ENCODE data around the gene OLFM2.

The OLFM2 gene

DNA sequence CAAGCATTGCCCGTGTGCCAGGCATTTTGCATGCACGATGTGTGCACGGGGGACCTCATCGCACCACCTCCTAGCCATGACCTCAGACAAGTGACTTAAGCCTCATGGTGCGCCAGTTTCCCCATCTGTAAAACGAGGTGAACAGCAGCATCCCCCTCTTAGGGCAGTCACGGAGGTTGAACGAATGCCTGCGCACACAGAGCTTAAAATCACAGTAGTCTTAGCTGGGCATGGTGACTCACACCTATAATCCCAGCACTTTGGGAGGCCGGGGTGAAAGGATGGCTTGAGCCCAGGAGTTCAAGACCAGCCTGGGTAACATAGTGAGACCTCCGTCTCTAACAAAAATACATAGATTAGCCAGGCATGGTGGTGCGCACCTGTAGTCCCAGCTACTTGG, 52.6 kb downstream of the OLFM2 start:
- TF ChIP-seq EZH2 (IDR thresholded peaks at IDR 0.05; ENCODE audit: borderline replicate concordance, low read depth, low read length, severe bottlenecking) (no peak), CTCF (IDR thresholded peaks at IDR 0.05; ENCODE audit: borderline replicate concordance, extremely low read depth, low read length, poor library complexity, severe bottlenecking) (no peak)
- Histone ChIP-seq H3K4me2 (ENCODE audit: insufficient read depth, low read length) (no peak overlapping the region), H3K79me2 (ENCODE audit: insufficient read depth, low read length) (no peaks in the 10 kb centered on the region), H3K9ac (ENCODE audit: low read depth, low read length) (no peak overlapping the region), H3K36me3 (ENCODE audit: insufficient read depth, low read length) (no peaks in the 10 kb centered on the region), H2AFZ (ENCODE audit: low read depth, low read length) (no peak overlapping the region), H3K27ac (ENCODE audit: low read length) (no peak overlapping the region), H3K9me3 (ENCODE audit: insufficient read depth, low read length, severe bottlenecking) (no peaks in the 10 kb centered on the region), H3K4me3 (ENCODE audit: low read depth in 1 of 2, low read length in 2 of 2) (no peak overlapping the region), H3K27me3 (ENCODE audit: insufficient read depth, low read length, poor library complexity) (no peaks in the 10 kb centered on the region), H4K20me1 (ENCODE audit: insufficient read depth, low read length) (no peaks in the 10 kb centered on the region), H3K4me1 (ENCODE audit: insufficient read depth, low read length) (no peaks in the 10 kb centered on the region)
- ATAC-seq (ENCODE audit: insufficient read depth, low read depth) (no peak), DNase-seq (no peak)

- H3K4me3 ChIP-seq (ENCODE audit: low read depth in 1 of 2, low read length in 2 of 2) = no peak overlapping the region
- H3K4me1 ChIP-seq (ENCODE audit: insufficient read depth, low read length) = no peaks in the 10 kb centered on the region
- no peaks in the 10 kb centered on the region for H3K27me3 ChIP-seq (ENCODE audit: insufficient read depth, low read length, poor library complexity)
- no peak overlapping the region for H2AFZ ChIP-seq (ENCODE audit: low read depth, low read length)
- DNase-seq (no peak), ATAC-seq (ENCODE audit: insufficient read depth, low read depth) (no peak)
- no peak overlapping the region for H3K9ac ChIP-seq (ENCODE audit: low read depth, low read length)
- no peaks in the 10 kb centered on the region for H4K20me1 ChIP-seq (ENCODE audit: insufficient read depth, low read length)
- no peaks in the 10 kb centered on the region for H3K79me2 ChIP-seq (ENCODE audit: insufficient read depth, low read length)
- H3K36me3 ChIP-seq (ENCODE audit: insufficient read depth, low read length) = no peaks in the 10 kb centered on the region
- TF ChIP-seq CTCF (IDR thresholded peaks at IDR 0.05; ENCODE audit: borderline replicate concordance, extremely low read depth, low read length, poor library complexity, severe bottlenecking) = no peak
- no peak for TF ChIP-seq EZH2 (IDR thresholded peaks at IDR 0.05; ENCODE audit: borderline replicate concordance, low read depth, low read length, severe bottlenecking)
- H3K4me2 ChIP-seq (ENCODE audit: insufficient read depth, low read length) = no peak overlapping the region
- H3K9me3 ChIP-seq (ENCODE audit: insufficient read depth, low read length, severe bottlenecking) = no peaks in the 10 kb centered on the region
- no peak overlapping the region for H3K27ac ChIP-seq (ENCODE audit: low read length)
Observed at GRCh38 chr19:9883231-9883758, 53.0 kb downstream of the OLFM2 start.

DNA sequence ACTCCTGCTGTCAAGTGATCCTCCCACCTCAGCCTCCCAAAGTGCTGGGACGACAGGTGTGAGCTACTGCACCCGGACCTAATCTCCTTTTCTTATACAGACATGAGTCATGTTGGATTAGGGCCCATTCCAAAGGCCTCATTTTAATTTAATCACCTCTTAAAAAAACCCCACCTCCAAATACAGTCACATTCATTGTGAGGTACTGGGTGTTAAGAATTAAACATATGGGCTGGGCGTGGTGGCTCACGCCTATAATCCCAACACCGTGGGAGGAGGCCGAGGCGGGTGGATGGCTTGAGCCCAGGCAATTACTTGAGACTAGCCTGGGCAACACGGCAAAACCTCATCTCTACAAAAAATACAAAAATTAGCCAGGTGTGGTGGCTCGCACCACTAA, 54.6 kb downstream of the OLFM2 start:
- DNase-seq (no peak), ATAC-seq (ENCODE audit: insufficient read depth, low read depth) (no peak)
- H3K4me2 ChIP-seq (ENCODE audit: insufficient read depth, low read length) = no peak overlapping the region
- no peaks in the 10 kb centered on the region for H3K79me2 ChIP-seq (ENCODE audit: insufficient read depth, low read length)
- no peaks in the 10 kb centered on the region for H3K4me1 ChIP-seq (ENCODE audit: insufficient read depth, low read length)
- no peaks in the 10 kb centered on the region for H3K36me3 ChIP-seq (ENCODE audit: insufficient read depth, low read length)
- H3K27me3 ChIP-seq (ENCODE audit: insufficient read depth, low read length, poor library complexity) = no peaks in the 10 kb centered on the region
- TF ChIP-seq CTCF (IDR thresholded peaks at IDR 0.05; ENCODE audit: borderline replicate concordance, extremely low read depth, low read length, poor library complexity, severe bottlenecking) (no peak), EZH2 (IDR thresholded peaks at IDR 0.05; ENCODE audit: borderline replicate concordance, low read depth, low read length, severe bottlenecking) (no peak)
- no peak overlapping the region for H3K9ac ChIP-seq (ENCODE audit: low read depth, low read length)
- no peak overlapping the region for H3K4me3 ChIP-seq (ENCODE audit: low read depth in 1 of 2, low read length in 2 of 2)
- no peaks in the 10 kb centered on the region for H3K9me3 ChIP-seq (ENCODE audit: insufficient read depth, low read length, severe bottlenecking)
- H4K20me1 ChIP-seq (ENCODE audit: insufficient read depth, low read length) = no peaks in the 10 kb centered on the region
- no peak overlapping the region for H3K27ac ChIP-seq (ENCODE audit: low read length)
- no peak overlapping the region for H2AFZ ChIP-seq (ENCODE audit: low read depth, low read length)

Measured in DND-41 (cell line).